OCI-LY1 (cell line): ENCODE data around the gene CIDEA.

Source experiments
- H2AFZ ChIP-seq: fragments of 200-600 bp; sonication (generic), shearing (Covaris generic); 2 replicates; pipeline ENCODE4 v1.6.0; 2014; ENCODE audit warnings: antibody characterized with exemption, mild to moderate bottlenecking, low read length
- H3F3A ChIP-seq: fragments of 200-600 bp; sonication (generic), shearing (Covaris generic); 2 replicates; pipeline ENCODE4 v1.6.0; 2014; ENCODE audit warnings: mild to moderate bottlenecking, antibody characterized with exemption, low read length, moderate library complexity; ENCODE audit not compliant: insufficient read depth
- H3K27ac ChIP-seq: fragments of 200-600 bp; sonication (generic); 2 replicates; pipeline ENCODE4 v1.5.1; 2014; ENCODE audit warnings: low read length, mixed run types, mild to moderate bottlenecking, low read depth; ENCODE audit not compliant: poor library complexity, severe bottlenecking
- H3K27me3 ChIP-seq: fragments of 200-600 bp; sonication (generic); 2 replicates; pipeline ENCODE4 v1.6.0; 2014; ENCODE audit warnings: antibody characterized with exemption, mild to moderate bottlenecking, low read length, moderate library complexity; ENCODE audit not compliant: insufficient read depth
- H3K36me3 ChIP-seq: fragments of 200-600 bp; sonication (generic); 2 replicates; pipeline ENCODE4 v1.6.1; 2014; ENCODE audit warnings: mild to moderate bottlenecking, antibody characterized with exemption, low read length, moderate library complexity, mixed read lengths; ENCODE audit not compliant: insufficient read depth
- H3K4me1 ChIP-seq: fragments of 200-600 bp; sonication (generic); 2 replicates; pipeline ENCODE4 v1.5.1; 2014; ENCODE audit warnings: mild to moderate bottlenecking, low read length, moderate library complexity; ENCODE audit not compliant: insufficient read depth, severe bottlenecking
- H3K4me2 ChIP-seq: fragments of 200-600 bp; sonication (generic), shearing (Covaris generic); 2 replicates; pipeline ENCODE4 v1.6.1; 2014; ENCODE audit warnings: low read length
- H3K4me3 ChIP-seq: fragments of 200-600 bp; sonication (generic); 2 replicates; pipeline ENCODE4 v1.5.1; 2014; ENCODE audit warnings: low read length, low read depth, mild to moderate bottlenecking, mixed read lengths; ENCODE audit not compliant: poor library complexity, severe bottlenecking
- H3K79me2 ChIP-seq: fragments of 200-600 bp; shearing (Covaris generic); 2 replicates; pipeline ENCODE4 v1.6.1; 2016; ENCODE audit warnings: mixed run types, low read length, mixed read lengths; ENCODE audit not compliant: insufficient read depth
- H3K9ac ChIP-seq: fragments of 200-600 bp; sonication (generic), shearing (Covaris generic); 2 replicates; pipeline ENCODE4 v1.6.1; 2014; ENCODE audit warnings: mild to moderate bottlenecking, low read length, mixed read lengths
- H3K9me2 ChIP-seq: fragments of 200-600 bp; sonication (generic), shearing (Covaris generic); 2 replicates; pipeline ENCODE4 v1.6.1; 2014; ENCODE audit warnings: low read depth, mild to moderate bottlenecking, low read length, mixed read lengths
- H3K9me3 ChIP-seq: fragments of 200-600 bp; shearing (Covaris generic); 2 replicates; pipeline ENCODE4 v1.6.1; 2014; ENCODE audit warnings: low read length, mixed read lengths
- H4K20me1 ChIP-seq: fragments of 200-600 bp; sonication (generic), shearing (Covaris generic); 2 replicates; pipeline ENCODE4 v1.6.0; 2016; ENCODE audit warnings: mild to moderate bottlenecking, low read length; ENCODE audit not compliant: insufficient read depth
- EZH2 ChIP-seq: fragments of 200-600 bp; sonication (generic), shearing (Covaris generic); IDR thresholded peaks from 2 replicates; pipeline ENCODE4 v1.8.0; 2017; ENCODE audit warnings: borderline replicate concordance, mixed run types, mild to moderate bottlenecking, antibody characterized with exemption, low read length, moderate library complexity, mixed read lengths
- TF ChIP-seq, protein P1 (sequence below): fragments of 200-600 bp; sonication (generic), shearing (Covaris generic); IDR thresholded peaks from 2 replicates; pipeline ENCODE4 v1.5.1; 2017; ENCODE audit warnings: mild to moderate bottlenecking, antibody characterized with exemption, low read length, moderate library complexity, mixed read lengths

CIDEA gene

DNA sequence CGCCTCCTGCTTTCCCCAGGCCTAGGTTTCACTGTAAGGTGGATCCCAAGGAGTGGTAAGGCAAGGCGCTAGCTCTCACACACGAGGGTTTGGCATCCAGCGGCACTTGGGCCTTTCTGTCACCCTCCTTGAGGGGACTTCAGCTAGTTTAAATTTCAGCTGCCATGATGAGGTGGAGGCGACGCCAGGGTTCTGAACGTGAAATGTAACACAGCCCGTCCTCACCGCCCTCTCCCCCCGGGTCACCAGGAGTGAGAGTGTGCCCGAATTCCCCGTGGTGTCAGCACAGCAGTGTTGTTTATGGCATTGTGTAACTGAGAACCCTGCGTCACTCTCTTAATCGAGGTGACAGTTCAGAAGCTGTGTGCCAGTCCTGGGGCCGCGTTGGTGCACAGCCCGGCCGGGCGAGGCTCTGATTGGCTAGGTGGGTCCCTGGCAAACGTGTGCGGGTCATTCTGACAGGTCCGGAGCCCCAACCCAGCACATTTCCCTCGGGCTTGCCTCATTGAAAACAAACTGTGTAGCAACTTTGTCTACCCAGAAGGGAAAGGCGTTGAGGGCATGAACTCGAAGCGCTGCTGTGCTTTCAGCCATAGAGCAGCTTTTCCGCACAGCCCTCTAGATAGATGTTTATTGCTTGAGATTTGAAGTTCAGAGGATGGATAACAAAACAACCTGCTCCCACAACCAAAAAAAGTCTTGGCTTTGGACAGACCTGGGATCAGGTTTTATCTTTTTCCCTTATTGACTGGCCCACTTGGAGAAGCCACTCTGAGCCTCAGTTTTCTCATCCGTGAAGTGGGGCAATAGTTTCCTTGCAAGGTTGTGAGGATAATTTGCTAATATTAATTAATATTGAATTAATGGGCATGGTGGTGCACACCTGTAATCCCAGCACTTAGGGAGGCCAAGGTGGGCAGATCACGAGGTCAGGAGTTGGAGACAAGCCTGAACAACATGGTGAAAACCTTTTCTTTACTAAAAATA lies 4.9 kb downstream of the CIDEA start:
- Histone ChIP-seq H3K4me3 (no peak overlapping the region), H3K4me2 (no peak overlapping the region), H3K27ac (no peak overlapping the region), H2AFZ (no peak overlapping the region), H3F3A (no peaks in the 10 kb centered on the region), H3K9me2 (no peaks in the 10 kb centered on the region), H3K9ac (no peak overlapping the region), H3K79me2 (no peaks in the 10 kb centered on the region), H3K36me3 (no peaks in the 10 kb centered on the region), H3K4me1 (no peaks in the 10 kb centered on the region), H3K9me3 (no peaks in the 10 kb centered on the region), H4K20me1 (no peaks in the 10 kb centered on the region), H3K27me3 (peaks cover 10% of the 10 kb centered on the region; the same call in 1 of the 2 replicates)
- TF ChIP-seq, protein P1, sequence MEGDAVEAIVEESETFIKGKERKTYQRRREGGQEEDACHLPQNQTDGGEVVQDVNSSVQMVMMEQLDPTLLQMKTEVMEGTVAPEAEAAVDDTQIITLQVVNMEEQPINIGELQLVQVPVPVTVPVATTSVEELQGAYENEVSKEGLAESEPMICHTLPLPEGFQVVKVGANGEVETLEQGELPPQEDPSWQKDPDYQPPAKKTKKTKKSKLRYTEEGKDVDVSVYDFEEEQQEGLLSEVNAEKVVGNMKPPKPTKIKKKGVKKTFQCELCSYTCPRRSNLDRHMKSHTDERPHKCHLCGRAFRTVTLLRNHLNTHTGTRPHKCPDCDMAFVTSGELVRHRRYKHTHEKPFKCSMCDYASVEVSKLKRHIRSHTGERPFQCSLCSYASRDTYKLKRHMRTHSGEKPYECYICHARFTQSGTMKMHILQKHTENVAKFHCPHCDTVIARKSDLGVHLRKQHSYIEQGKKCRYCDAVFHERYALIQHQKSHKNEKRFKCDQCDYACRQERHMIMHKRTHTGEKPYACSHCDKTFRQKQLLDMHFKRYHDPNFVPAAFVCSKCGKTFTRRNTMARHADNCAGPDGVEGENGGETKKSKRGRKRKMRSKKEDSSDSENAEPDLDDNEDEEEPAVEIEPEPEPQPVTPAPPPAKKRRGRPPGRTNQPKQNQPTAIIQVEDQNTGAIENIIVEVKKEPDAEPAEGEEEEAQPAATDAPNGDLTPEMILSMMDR = no peak
- no peak for TF ChIP-seq EZH2

DNA sequence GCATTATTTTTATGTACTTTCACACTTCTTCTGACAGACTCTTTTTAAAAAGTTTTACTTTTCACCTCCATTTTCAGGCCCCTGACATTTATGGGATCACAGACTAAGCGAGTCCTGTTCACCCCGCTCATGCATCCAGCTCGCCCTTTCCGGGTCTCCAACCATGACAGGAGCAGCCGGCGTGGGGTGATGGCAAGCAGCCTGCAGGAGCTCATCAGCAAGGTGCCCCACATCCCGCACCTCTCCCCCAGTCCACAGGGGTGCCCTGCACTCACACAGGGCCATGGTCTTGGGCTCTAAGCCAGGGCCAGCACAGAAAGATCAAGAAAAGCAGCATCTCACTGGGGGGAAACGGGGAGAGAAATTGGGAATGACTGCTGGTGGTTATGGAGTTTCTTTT lies 8.6 kb downstream of the CIDEA start:
- no peaks in the 10 kb centered on the region for H3K9me3 ChIP-seq
- H3K36me3 ChIP-seq = no peaks in the 10 kb centered on the region
- H3K27ac ChIP-seq = no peak overlapping the region
- H4K20me1 ChIP-seq = no peaks in the 10 kb centered on the region
- no peaks in the 10 kb centered on the region for H3K79me2 ChIP-seq
- H3K4me3 ChIP-seq = no peak overlapping the region
- H3K4me1 ChIP-seq = no peaks in the 10 kb centered on the region
- H3K4me2 ChIP-seq = no peak overlapping the region
- H3K9ac ChIP-seq = no peak overlapping the region
- H3K27me3 ChIP-seq = peaks cover 7% of the 10 kb centered on the region; the same call in 1 of the 2 replicates
- no peaks in the 10 kb centered on the region for H3K9me2 ChIP-seq
- no peak overlapping the region for H2AFZ ChIP-seq
- no peaks in the 10 kb centered on the region for H3F3A ChIP-seq
- TF ChIP-seq EZH2 = no peak
- TF ChIP-seq, protein P1 = no peak

DNA sequence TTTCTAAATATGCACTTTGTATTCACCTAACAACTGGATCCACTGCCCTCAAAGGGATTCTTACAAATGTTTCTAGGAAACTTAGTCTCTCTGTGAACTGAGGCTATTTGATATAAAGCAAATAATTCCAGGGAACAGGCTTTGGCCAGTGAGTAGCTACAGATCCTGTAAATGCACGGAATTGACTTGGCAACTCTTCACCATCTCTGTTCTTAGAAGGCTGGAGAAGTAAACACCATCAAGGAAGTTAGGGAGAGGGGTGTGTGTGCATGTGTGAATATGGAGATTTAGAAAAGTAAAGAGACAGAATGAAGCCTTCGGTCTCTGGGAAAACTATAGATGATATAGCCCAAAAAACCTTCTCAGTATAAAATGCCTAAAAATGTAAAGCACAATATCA lies 10.7 kb downstream of the CIDEA start:
- Histone ChIP-seq H4K20me1 (no peaks in the 10 kb centered on the region), H3K36me3 (no peaks in the 10 kb centered on the region), H3K4me2 (no peak overlapping the region), H3K79me2 (no peaks in the 10 kb centered on the region), H3K27ac (no peak overlapping the region), H3K27me3 (no peaks in the 10 kb centered on the region; the same call in 1 of the 2 replicates), H3F3A (no peaks in the 10 kb centered on the region), H3K9me3 (no peaks in the 10 kb centered on the region), H3K9me2 (no peaks in the 10 kb centered on the region), H3K4me1 (no peaks in the 10 kb centered on the region), H2AFZ (no peak overlapping the region), H3K9ac (no peak overlapping the region), H3K4me3 (no peak overlapping the region)
- TF ChIP-seq EZH2 = no peak
- TF ChIP-seq, protein P1 = no peak
